ENCODE measurements around the gene CYBRD1. TPM values are rescaled to one million over a fixed set of nuclear protein-coding genes. Genes with fewer than 3 reads are reported as not detected.

CYBRD1 gene
- total RNA-seq, 1 donor from 2014 or later, result 48.4 TPM

- intact Hi-C loops (cut with micrococcal nuclease), result no loop called here
- TF ChIP-seq, protein P1, sequence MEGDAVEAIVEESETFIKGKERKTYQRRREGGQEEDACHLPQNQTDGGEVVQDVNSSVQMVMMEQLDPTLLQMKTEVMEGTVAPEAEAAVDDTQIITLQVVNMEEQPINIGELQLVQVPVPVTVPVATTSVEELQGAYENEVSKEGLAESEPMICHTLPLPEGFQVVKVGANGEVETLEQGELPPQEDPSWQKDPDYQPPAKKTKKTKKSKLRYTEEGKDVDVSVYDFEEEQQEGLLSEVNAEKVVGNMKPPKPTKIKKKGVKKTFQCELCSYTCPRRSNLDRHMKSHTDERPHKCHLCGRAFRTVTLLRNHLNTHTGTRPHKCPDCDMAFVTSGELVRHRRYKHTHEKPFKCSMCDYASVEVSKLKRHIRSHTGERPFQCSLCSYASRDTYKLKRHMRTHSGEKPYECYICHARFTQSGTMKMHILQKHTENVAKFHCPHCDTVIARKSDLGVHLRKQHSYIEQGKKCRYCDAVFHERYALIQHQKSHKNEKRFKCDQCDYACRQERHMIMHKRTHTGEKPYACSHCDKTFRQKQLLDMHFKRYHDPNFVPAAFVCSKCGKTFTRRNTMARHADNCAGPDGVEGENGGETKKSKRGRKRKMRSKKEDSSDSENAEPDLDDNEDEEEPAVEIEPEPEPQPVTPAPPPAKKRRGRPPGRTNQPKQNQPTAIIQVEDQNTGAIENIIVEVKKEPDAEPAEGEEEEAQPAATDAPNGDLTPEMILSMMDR (IDR thresholded peaks at IDR 0.05; ENCODE audit: borderline replicate concordance), result no peak
- Histone ChIP-seq H3K4me3 (no peak overlapping the region), H3K9me3 (replicated peaks) (no peaks in the 10 kb centered on the region), H3K36me3 (peaks cover 27% of the 10 kb centered on the region), H3K4me1 (no peaks in the 10 kb centered on the region), H3K27me3 (ENCODE audit: low read depth) (no peaks in the 10 kb centered on the region), H3K27ac (replicated peaks) (no peak overlapping the region)
- no peak for DNase-seq
These were observed 40.0 kb upstream of the CYBRD1 start for GRCh38 chr2:171482308-171482707.

DNA sequence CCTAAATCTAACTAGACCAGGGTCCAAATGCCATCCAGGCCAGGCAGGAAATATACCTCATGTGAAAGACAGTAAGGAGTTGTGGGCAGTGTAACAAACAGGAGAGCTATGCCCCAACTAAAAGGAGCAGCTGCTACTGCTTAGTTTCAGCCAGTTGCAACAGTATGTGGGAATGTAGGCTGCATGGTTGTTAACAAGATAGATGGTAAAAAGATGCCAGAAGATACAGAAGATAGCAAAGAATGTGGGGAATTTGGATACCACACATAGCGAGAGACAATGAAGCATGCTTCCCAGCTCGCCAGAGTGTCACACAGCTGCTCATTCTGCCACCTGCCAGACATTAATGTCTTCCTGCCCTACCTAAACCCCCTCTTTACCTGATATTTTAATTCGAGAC is 39.4 kb upstream of the CYBRD1 start:
- H3K36me3 ChIP-seq, result peaks cover 21% of the 10 kb centered on the region
- H3K4me1 ChIP-seq, result no peaks in the 10 kb centered on the region
- intact Hi-C loops (cut with micrococcal nuclease), result no loop called here
- TF ChIP-seq, protein P1 (IDR thresholded peaks at IDR 0.05; ENCODE audit: borderline replicate concordance), result no peak
- no peak overlapping the region for H3K4me3 ChIP-seq
- DNase-seq, result no peak
- H3K27me3 ChIP-seq (ENCODE audit: low read depth), result no peaks in the 10 kb centered on the region
- no peaks in the 10 kb centered on the region for H3K9me3 ChIP-seq (replicated peaks)
- H3K27ac ChIP-seq (replicated peaks), result no peak overlapping the region

DNA sequence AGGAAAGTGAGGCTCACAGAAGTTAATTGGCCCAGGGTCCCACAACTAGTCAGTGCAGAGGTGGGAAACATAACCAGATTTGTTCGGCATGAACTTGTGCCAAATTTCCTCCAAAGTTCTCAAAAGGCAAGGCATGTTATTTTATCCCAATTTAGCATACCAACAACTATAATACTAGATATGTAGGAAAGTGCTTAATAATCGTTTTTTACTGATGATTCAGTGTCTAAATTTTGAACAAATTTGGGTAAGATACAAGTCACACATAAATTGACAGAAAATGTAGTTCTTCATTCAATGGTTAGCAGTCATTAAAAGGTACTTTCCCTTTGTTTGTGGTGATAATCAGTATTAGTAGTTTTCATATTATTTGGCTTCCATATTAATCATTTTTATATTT is 38.5 kb upstream of the CYBRD1 start:
- H3K4me1 ChIP-seq, result no peaks in the 10 kb centered on the region
- H3K36me3 ChIP-seq, result peaks cover 18% of the 10 kb centered on the region

GRCh38 chr2:171485116-171485515 is 37.2 kb upstream of the CYBRD1 start:
- Histone ChIP-seq H3K4me3 (no peak overlapping the region), H3K27ac (replicated peaks) (no peak overlapping the region), H3K9me3 (replicated peaks) (no peaks in the 10 kb centered on the region), H3K27me3 (ENCODE audit: low read depth) (no peaks in the 10 kb centered on the region), H3K36me3 (peaks cover 18% of the 10 kb centered on the region), H3K4me1 (no peaks in the 10 kb centered on the region)
- no peak for DNase-seq
- TF ChIP-seq, protein P1 (IDR thresholded peaks at IDR 0.05; ENCODE audit: borderline replicate concordance), result no peak
- intact Hi-C loops (cut with micrococcal nuclease), result no loop called here

More for the DNA sequence above, 38.5 kb upstream of the CYBRD1 start:
- no peak overlapping the region for H3K4me3 ChIP-seq
- intact Hi-C loops (cut with micrococcal nuclease), result no loop called here
- TF ChIP-seq, protein P1 (IDR thresholded peaks at IDR 0.05; ENCODE audit: borderline replicate concordance), result no peak
- H3K9me3 ChIP-seq (replicated peaks), result no peaks in the 10 kb centered on the region
- no peak for DNase-seq
- H3K27ac ChIP-seq (replicated peaks), result no peak overlapping the region
- no peaks in the 10 kb centered on the region for H3K27me3 ChIP-seq (ENCODE audit: low read depth)

DNA sequence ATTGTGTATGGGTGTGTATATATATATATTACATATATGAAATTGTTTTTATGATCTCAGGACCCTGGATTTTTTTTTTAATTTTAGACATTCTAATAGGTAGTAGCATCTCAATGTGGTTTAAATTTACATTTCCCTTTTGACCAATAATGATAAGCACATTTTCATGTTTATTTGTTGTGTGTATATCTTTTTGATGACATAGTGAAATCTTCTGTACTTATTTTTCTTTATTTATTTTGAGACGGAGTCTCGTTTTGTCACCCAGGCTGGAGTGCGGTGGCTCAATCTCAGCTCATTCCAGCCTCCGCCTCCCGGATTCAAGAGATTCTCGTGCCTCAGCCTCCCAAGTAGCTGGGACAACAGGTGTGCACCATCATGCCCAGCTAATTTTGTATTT is 35.1 kb upstream of the CYBRD1 start:
- H3K27me3 ChIP-seq (ENCODE audit: low read depth), result no peaks in the 10 kb centered on the region
- H3K9me3 ChIP-seq (replicated peaks), result no peaks in the 10 kb centered on the region
- H3K4me1 ChIP-seq, result no peaks in the 10 kb centered on the region
- intact Hi-C loops (cut with micrococcal nuclease), result no loop called here
- TF ChIP-seq, protein P1 (IDR thresholded peaks at IDR 0.05; ENCODE audit: borderline replicate concordance), result no peak
- no peak for DNase-seq
- peaks cover 13% of the 10 kb centered on the region for H3K36me3 ChIP-seq
- no peak overlapping the region for H3K27ac ChIP-seq (replicated peaks)
- no peak overlapping the region for H3K4me3 ChIP-seq
